SK-N-SH treated with all-trans-retinoic acid at 6 μM for 48 hours (cell line): ENCODE measurements around the gene TIMM10B.

ENCODE experiments used
- ATAC-seq: fragments of 200-7000 bp; cut with Tn5 transposase; 3 replicates; pipeline ENCODE4 v1.9.1; 2020; ENCODE audit warnings: mild to moderate bottlenecking, moderate library complexity
- ARNTL ChIP-seq: fragments of 450-650 bp; formaldehyde crosslinking; IDR thresholded peaks from 2 replicates; pipeline ENCODE4 v1.5.0; 2020; ENCODE audit warnings: low read depth, mild to moderate bottlenecking, moderate library complexity, borderline replicate concordance
- BACH2 ChIP-seq: fragments of 250-450 bp; sonication (Bioruptor Pico); IDR thresholded peaks from 2 replicates; pipeline ENCODE4 v1.9.0; 2021; ENCODE audit warnings: mild to moderate bottlenecking, borderline replicate concordance
- CREB5 ChIP-seq: fragments of 250-450 bp; sonication (Bioruptor Pico); IDR thresholded peaks from 2 replicates; pipeline ENCODE4 v1.5.1; 2020; ENCODE audit warnings: low read depth, mild to moderate bottlenecking, moderate library complexity
- CSDC2 ChIP-seq: fragments of 250-450 bp; sonication (Bioruptor Pico); IDR thresholded peaks from 2 replicates; pipeline ENCODE4 v1.5.0; 2020; ENCODE audit warnings: mild to moderate bottlenecking, moderate library complexity
- CSRNP3 ChIP-seq: fragments of 250-450 bp; sonication (Bioruptor Pico); IDR thresholded peaks from 2 replicates; pipeline ENCODE4 v1.5.1; 2021; ENCODE audit warnings: mild to moderate bottlenecking, moderate library complexity
- ESRRG ChIP-seq: fragments of 250-450 bp; sonication (Bioruptor Pico); IDR thresholded peaks from 2 replicates; pipeline ENCODE4 v1.6.1; 2021; ENCODE audit warnings: mild to moderate bottlenecking
- GLIS3 ChIP-seq: fragments of 250-450 bp; sonication (Bioruptor Pico); IDR thresholded peaks from 2 replicates; pipeline ENCODE4 v1.5.0; 2020; ENCODE audit warnings: mild to moderate bottlenecking, moderate library complexity
- ISL1 ChIP-seq: fragments of 250-450 bp; sonication (Bioruptor Pico); IDR thresholded peaks from 2 replicates; pipeline ENCODE4 v2.1.2; 2022; ENCODE audit warnings: mild to moderate bottlenecking, moderate library complexity
- POU6F1 ChIP-seq: fragments of 250-450 bp; sonication (Bioruptor Pico); IDR thresholded peaks from 2 replicates; pipeline ENCODE4 v1.8.0; 2021; ENCODE audit warnings: low read depth, mild to moderate bottlenecking, moderate library complexity, borderline replicate concordance
- PPARA ChIP-seq: fragments of 250-450 bp; sonication (Bioruptor Pico); IDR thresholded peaks from 2 replicates; pipeline ENCODE4 v1.5.0; 2020; ENCODE audit warnings: mild to moderate bottlenecking, borderline replicate concordance
- RARB ChIP-seq: fragments of 250-450 bp; sonication (Bioruptor Pico); IDR thresholded peaks from 2 replicates; pipeline ENCODE4 v1.8.0; 2021; ENCODE audit warnings: mild to moderate bottlenecking, moderate library complexity
- SNAI2 ChIP-seq: fragments of 250-450 bp; sonication (Bioruptor Pico); IDR thresholded peaks from 2 replicates; pipeline ENCODE4 v1.5.0; 2020; ENCODE audit warnings: mild to moderate bottlenecking, moderate library complexity
- TCF4 ChIP-seq: fragments of 250-450 bp; sonication (Bioruptor Pico); IDR thresholded peaks from 2 replicates; pipeline ENCODE4 v1.8.0; 2021; ENCODE audit warnings: mild to moderate bottlenecking, moderate library complexity, borderline replicate concordance
- TOX ChIP-seq: fragments of 250-450 bp; sonication (Bioruptor Pico); IDR thresholded peaks from 2 replicates; pipeline ENCODE4 v1.8.0; 2021; ENCODE audit warnings: mild to moderate bottlenecking, moderate library complexity, borderline replicate concordance
- ZC3H10 ChIP-seq: fragments of 250-450 bp; sonication (Bioruptor Pico); IDR thresholded peaks from 2 replicates; pipeline ENCODE4 v1.5.1; 2021; ENCODE audit warnings: mild to moderate bottlenecking, moderate library complexity
- ZFP3 ChIP-seq: fragments of 250-450 bp; sonication (Bioruptor Pico); IDR thresholded peaks from 2 replicates; pipeline ENCODE4 v1.5.0; 2020; ENCODE audit warnings: mild to moderate bottlenecking, moderate library complexity
- ZFP30 ChIP-seq: fragments of 450-650 bp; formaldehyde crosslinking; IDR thresholded peaks from 2 replicates; pipeline ENCODE4 v1.5.0; 2022; ENCODE audit warnings: mild to moderate bottlenecking, moderate library complexity
- ZNF565 ChIP-seq: fragments of 450-650 bp; formaldehyde crosslinking; conservative IDR thresholded peaks from 2 replicates; pipeline ENCODE4 v1.5.0; 2020; ENCODE audit warnings: low read depth, mild to moderate bottlenecking, moderate library complexity
- ZNF70 ChIP-seq: fragments of 450-650 bp; formaldehyde crosslinking; IDR thresholded peaks from 2 replicates; pipeline ENCODE4 v1.5.0; 2020; ENCODE audit warnings: mild to moderate bottlenecking, moderate library complexity
- ZNF8 ChIP-seq: fragments of 450-650 bp; formaldehyde crosslinking; IDR thresholded peaks from 2 replicates; pipeline ENCODE4 v1.5.0; 2020; ENCODE audit warnings: mild to moderate bottlenecking, moderate library complexity
- TF ChIP-seq, protein P1 (sequence below): fragments of 250-450 bp; sonication (Bioruptor Pico); IDR thresholded peaks from 2 replicates; pipeline ENCODE4 v1.8.0; 2020; ENCODE audit warnings: mild to moderate bottlenecking, moderate library complexity, borderline replicate concordance
- TF ChIP-seq, protein P2 (sequence below): fragments of 250-450 bp; sonication (Bioruptor Pico); IDR thresholded peaks from 2 replicates; pipeline ENCODE4 v1.5.0; 2020; ENCODE audit warnings: mild to moderate bottlenecking, moderate library complexity

TIMM10B gene

GRCh38 chr11:6437993-6438392 lies 43.3 kb upstream of the TIMM10B start:
- ATAC-seq, result no peak
- no peak for TF ChIP-seq ESRRG (CRISPR knock-in tag)
- no peak for TF ChIP-seq SNAI2

DNA sequence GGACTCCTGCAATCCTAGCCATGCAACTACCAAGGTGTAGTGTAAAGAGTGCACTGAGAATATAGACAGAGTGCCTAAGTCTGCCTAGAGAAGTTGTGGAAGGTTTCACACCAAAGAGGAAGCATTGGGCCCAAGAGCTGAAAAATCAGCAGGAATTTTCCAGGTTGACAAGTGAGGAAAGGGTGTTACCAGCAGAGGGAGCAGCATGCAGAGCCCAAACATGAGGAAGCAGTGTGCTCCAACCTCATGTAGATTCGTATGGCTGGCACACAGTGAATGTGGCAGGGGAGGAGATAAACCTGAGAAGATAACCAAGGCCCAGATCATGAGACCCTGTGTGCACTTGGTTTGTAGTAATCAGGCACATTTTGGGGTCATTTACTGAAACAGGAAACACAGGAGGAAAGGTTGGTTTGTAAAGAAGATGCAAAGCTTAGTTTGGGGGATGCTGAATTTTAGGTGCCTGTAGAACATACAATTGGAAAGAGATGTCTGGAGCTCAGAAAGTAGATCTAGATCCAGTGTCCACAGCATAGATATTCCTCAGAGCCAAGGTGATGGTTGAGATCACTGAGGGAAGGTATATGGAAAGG lies 42.2 kb upstream of the TIMM10B start:
- peak; percentile 85 for ATAC-seq
- no peak for TF ChIP-seq CSRNP3 (CRISPR knock-in tag)
- no peak for TF ChIP-seq ARNTL
- TF ChIP-seq PPARA, result no peak
- no peak for TF ChIP-seq TOX
- TF ChIP-seq ESRRG (CRISPR knock-in tag), result no peak
- no peak for TF ChIP-seq ZNF8
- TF ChIP-seq ZC3H10 (CRISPR knock-in tag), result no peak
- TF ChIP-seq CSDC2 (CRISPR knock-in tag), result no peak
- TF ChIP-seq ISL1 (CRISPR knock-in tag), result no peak
- no peak for TF ChIP-seq ZFP30 (CRISPR knock-in tag)
- no peak for TF ChIP-seq ZNF70 (CRISPR knock-in tag)
- TF ChIP-seq SNAI2, result no peak
- TF ChIP-seq GLIS3, result no peak
- TF ChIP-seq, protein P1, sequence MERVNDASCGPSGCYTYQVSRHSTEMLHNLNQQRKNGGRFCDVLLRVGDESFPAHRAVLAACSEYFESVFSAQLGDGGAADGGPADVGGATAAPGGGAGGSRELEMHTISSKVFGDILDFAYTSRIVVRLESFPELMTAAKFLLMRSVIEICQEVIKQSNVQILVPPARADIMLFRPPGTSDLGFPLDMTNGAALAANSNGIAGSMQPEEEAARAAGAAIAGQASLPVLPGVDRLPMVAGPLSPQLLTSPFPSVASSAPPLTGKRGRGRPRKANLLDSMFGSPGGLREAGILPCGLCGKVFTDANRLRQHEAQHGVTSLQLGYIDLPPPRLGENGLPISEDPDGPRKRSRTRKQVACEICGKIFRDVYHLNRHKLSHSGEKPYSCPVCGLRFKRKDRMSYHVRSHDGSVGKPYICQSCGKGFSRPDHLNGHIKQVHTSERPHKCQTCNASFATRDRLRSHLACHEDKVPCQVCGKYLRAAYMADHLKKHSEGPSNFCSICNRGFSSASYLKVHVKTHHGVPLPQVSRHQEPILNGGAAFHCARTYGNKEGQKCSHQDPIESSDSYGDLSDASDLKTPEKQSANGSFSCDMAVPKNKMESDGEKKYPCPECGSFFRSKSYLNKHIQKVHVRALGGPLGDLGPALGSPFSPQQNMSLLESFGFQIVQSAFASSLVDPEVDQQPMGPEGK (CRISPR knock-in tag), result no peak
- no peak for TF ChIP-seq BACH2 (CRISPR knock-in tag)
- TF ChIP-seq, all 23 proteins: peak for 0

DNA sequence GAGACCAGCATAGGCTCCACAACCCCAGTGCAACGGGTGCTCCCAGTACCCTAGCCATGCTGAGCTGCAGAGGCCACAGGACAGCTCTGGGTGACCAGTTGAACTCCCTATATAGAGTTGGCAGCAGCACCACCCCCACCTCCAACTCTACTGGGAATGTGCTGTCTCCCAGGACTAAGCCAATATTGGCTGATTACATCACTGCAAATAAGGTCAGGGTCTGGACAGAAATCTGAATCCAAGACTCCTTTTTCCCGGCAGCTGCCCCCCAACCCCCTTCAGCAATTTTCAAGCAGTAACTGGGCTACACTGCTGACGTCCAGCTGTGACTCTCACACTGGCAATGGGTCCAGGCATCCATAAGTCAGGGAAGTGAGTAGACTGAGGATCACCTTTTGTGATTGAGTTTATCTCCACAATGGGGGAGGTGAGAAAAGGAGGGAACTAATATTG lies 40.4 kb upstream of the TIMM10B start, which contains the start of gene HPX:
HPX (minus strand) TSS at position 82 of the 453 bp plus-strand sequence; CDS start at position 58, 24 bp downstream.
- TF ChIP-seq ZNF8 (no peak), GLIS3 (no peak), SNAI2 (no peak), ESRRG (CRISPR knock-in tag) (no peak), ISL1 (CRISPR knock-in tag) (no peak), RARB (no peak), POU6F1 (CRISPR knock-in tag) (no peak), ZFP3 (CRISPR knock-in tag) (no peak), ZC3H10 (CRISPR knock-in tag) (no peak), TCF4 (CRISPR knock-in tag) (no peak), BACH2 (CRISPR knock-in tag) (no peak), ZNF565 (CRISPR knock-in tag) (no peak), ZNF70 (CRISPR knock-in tag) (no peak), CSRNP3 (CRISPR knock-in tag) (no peak), TOX (no peak), CREB5 (CRISPR knock-in tag) (no peak)
- TF ChIP-seq, protein P1 (CRISPR knock-in tag), result no peak
- TF ChIP-seq, protein P2, sequence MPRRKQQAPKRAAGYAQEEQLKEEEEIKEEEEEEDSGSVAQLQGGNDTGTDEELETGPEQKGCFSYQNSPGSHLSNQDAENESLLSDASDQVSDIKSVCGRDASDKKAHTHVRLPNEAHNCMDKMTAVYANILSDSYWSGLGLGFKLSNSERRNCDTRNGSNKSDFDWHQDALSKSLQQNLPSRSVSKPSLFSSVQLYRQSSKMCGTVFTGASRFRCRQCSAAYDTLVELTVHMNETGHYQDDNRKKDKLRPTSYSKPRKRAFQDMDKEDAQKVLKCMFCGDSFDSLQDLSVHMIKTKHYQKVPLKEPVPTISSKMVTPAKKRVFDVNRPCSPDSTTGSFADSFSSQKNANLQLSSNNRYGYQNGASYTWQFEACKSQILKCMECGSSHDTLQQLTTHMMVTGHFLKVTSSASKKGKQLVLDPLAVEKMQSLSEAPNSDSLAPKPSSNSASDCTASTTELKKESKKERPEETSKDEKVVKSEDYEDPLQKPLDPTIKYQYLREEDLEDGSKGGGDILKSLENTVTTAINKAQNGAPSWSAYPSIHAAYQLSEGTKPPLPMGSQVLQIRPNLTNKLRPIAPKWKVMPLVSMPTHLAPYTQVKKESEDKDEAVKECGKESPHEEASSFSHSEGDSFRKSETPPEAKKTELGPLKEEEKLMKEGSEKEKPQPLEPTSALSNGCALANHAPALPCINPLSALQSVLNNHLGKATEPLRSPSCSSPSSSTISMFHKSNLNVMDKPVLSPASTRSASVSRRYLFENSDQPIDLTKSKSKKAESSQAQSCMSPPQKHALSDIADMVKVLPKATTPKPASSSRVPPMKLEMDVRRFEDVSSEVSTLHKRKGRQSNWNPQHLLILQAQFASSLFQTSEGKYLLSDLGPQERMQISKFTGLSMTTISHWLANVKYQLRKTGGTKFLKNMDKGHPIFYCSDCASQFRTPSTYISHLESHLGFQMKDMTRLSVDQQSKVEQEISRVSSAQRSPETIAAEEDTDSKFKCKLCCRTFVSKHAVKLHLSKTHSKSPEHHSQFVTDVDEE (CRISPR knock-in tag), result no peak
- no peak for ATAC-seq
